OCI-LY1 (cell line): ENCODE data around the gene FAM111A.

ENCODE experiments used
- H2AFZ ChIP-seq: fragments of 200-600 bp; sonication (generic), shearing (Covaris generic); 2 replicates; pipeline ENCODE4 v1.6.0; 2014; ENCODE audit warnings: antibody characterized with exemption, mild to moderate bottlenecking, low read length
- H3F3A ChIP-seq: fragments of 200-600 bp; sonication (generic), shearing (Covaris generic); 2 replicates; pipeline ENCODE4 v1.6.0; 2014; ENCODE audit warnings: mild to moderate bottlenecking, antibody characterized with exemption, low read length, moderate library complexity; ENCODE audit not compliant: insufficient read depth
- H3K27ac ChIP-seq: fragments of 200-600 bp; sonication (generic); 2 replicates; pipeline ENCODE4 v1.5.1; 2014; ENCODE audit warnings: low read length, mixed run types, mild to moderate bottlenecking, low read depth; ENCODE audit not compliant: poor library complexity, severe bottlenecking
- H3K27me3 ChIP-seq: fragments of 200-600 bp; sonication (generic); 2 replicates; pipeline ENCODE4 v1.6.0; 2014; ENCODE audit warnings: antibody characterized with exemption, mild to moderate bottlenecking, low read length, moderate library complexity; ENCODE audit not compliant: insufficient read depth
- H3K36me3 ChIP-seq: fragments of 200-600 bp; sonication (generic); 2 replicates; pipeline ENCODE4 v1.6.1; 2014; ENCODE audit warnings: mild to moderate bottlenecking, antibody characterized with exemption, low read length, moderate library complexity, mixed read lengths; ENCODE audit not compliant: insufficient read depth
- H3K4me1 ChIP-seq: fragments of 200-600 bp; sonication (generic); 2 replicates; pipeline ENCODE4 v1.5.1; 2014; ENCODE audit warnings: mild to moderate bottlenecking, low read length, moderate library complexity; ENCODE audit not compliant: insufficient read depth, severe bottlenecking
- H3K4me2 ChIP-seq: fragments of 200-600 bp; sonication (generic), shearing (Covaris generic); 2 replicates; pipeline ENCODE4 v1.6.1; 2014; ENCODE audit warnings: low read length
- H3K4me3 ChIP-seq: fragments of 200-600 bp; sonication (generic); 2 replicates; pipeline ENCODE4 v1.5.1; 2014; ENCODE audit warnings: low read length, low read depth, mild to moderate bottlenecking, mixed read lengths; ENCODE audit not compliant: poor library complexity, severe bottlenecking
- H3K79me2 ChIP-seq: fragments of 200-600 bp; shearing (Covaris generic); 2 replicates; pipeline ENCODE4 v1.6.1; 2016; ENCODE audit warnings: mixed run types, low read length, mixed read lengths; ENCODE audit not compliant: insufficient read depth
- H3K9ac ChIP-seq: fragments of 200-600 bp; sonication (generic), shearing (Covaris generic); 2 replicates; pipeline ENCODE4 v1.6.1; 2014; ENCODE audit warnings: mild to moderate bottlenecking, low read length, mixed read lengths
- H3K9me2 ChIP-seq: fragments of 200-600 bp; sonication (generic), shearing (Covaris generic); 2 replicates; pipeline ENCODE4 v1.6.1; 2014; ENCODE audit warnings: low read depth, mild to moderate bottlenecking, low read length, mixed read lengths
- H3K9me3 ChIP-seq: fragments of 200-600 bp; shearing (Covaris generic); 2 replicates; pipeline ENCODE4 v1.6.1; 2014; ENCODE audit warnings: low read length, mixed read lengths
- H4K20me1 ChIP-seq: fragments of 200-600 bp; sonication (generic), shearing (Covaris generic); 2 replicates; pipeline ENCODE4 v1.6.0; 2016; ENCODE audit warnings: mild to moderate bottlenecking, low read length; ENCODE audit not compliant: insufficient read depth
- CTCF ChIP-seq: fragments of 200-600 bp; sonication (generic), shearing (Covaris generic); IDR thresholded peaks from 2 replicates; pipeline ENCODE4 v1.5.1; 2017; ENCODE audit warnings: mild to moderate bottlenecking, antibody characterized with exemption, low read length, moderate library complexity, mixed read lengths
- EZH2 ChIP-seq: fragments of 200-600 bp; sonication (generic), shearing (Covaris generic); IDR thresholded peaks from 2 replicates; pipeline ENCODE4 v1.8.0; 2017; ENCODE audit warnings: borderline replicate concordance, mixed run types, mild to moderate bottlenecking, antibody characterized with exemption, low read length, moderate library complexity, mixed read lengths

Gene FAM111A

GRCh38 chr11:59173080-59173963, 30.7 kb downstream of the FAM111A start:
- Histone ChIP-seq H2AFZ (no peak overlapping the region), H3K9ac (peak overlapping the region; percentile 58; the same call in 1 of the 2 replicates), H3K4me3 (peak overlapping the region; percentile 78), H3K79me2 (no peaks in the 10 kb centered on the region), H3K27ac (no peak overlapping the region), H3K4me1 (peaks cover 17% of the 10 kb centered on the region), H3K27me3 (no peaks in the 10 kb centered on the region), H3K4me2 (peak overlapping the region; percentile 95), H4K20me1 (no peaks in the 10 kb centered on the region), H3K36me3 (no peaks in the 10 kb centered on the region; the same call in 1 of the 2 replicates), H3K9me2 (no peaks in the 10 kb centered on the region), H3K9me3 (no peaks in the 10 kb centered on the region), H3F3A (0 out of 2 replicates have a peak, but pooled peaks cover 3% of the 10 kb centered on the region)
- no peak for TF ChIP-seq CTCF
- TF ChIP-seq EZH2 = no peak

- Histone ChIP-seq H2AFZ (no peak overlapping the region), H3K4me2 (no peak overlapping the region), H3K9ac (no peak overlapping the region), H3K27me3 (no peaks in the 10 kb centered on the region), H4K20me1 (no peaks in the 10 kb centered on the region), H3F3A (0 out of 2 replicates have a peak, but pooled peaks cover 3% of the 10 kb centered on the region), H3K4me1 (peaks cover 17% of the 10 kb centered on the region), H3K4me3 (no peak overlapping the region), H3K36me3 (no peaks in the 10 kb centered on the region; the same call in 1 of the 2 replicates), H3K79me2 (no peaks in the 10 kb centered on the region), H3K27ac (no peak overlapping the region), H3K9me2 (no peaks in the 10 kb centered on the region), H3K9me3 (0 out of 2 replicates have a peak, but pooled peaks cover 1% of the 10 kb centered on the region)
- TF ChIP-seq EZH2 = no peak
- TF ChIP-seq CTCF = no peak
Observed at GRCh38 chr11:59173964-59174663, 31.5 kb downstream of the FAM111A start.

- Histone ChIP-seq H3K9me3 (peaks cover 7% of the 10 kb centered on the region; the same call in 1 of the 2 replicates), H3K27ac (no peak overlapping the region), H3K36me3 (no peaks in the 10 kb centered on the region; the same call in 1 of the 2 replicates), H2AFZ (no peak overlapping the region), H3F3A (0 out of 2 replicates have a peak, but pooled peaks cover 3% of the 10 kb centered on the region), H3K79me2 (no peaks in the 10 kb centered on the region), H3K9ac (no peak overlapping the region), H3K4me1 (peaks cover 17% of the 10 kb centered on the region), H3K4me2 (no peak overlapping the region), H3K27me3 (no peaks in the 10 kb centered on the region), H4K20me1 (no peaks in the 10 kb centered on the region), H3K9me2 (no peaks in the 10 kb centered on the region), H3K4me3 (no peak overlapping the region)
- no peak for TF ChIP-seq CTCF
- no peak for TF ChIP-seq EZH2
Observed at GRCh38 chr11:59174664-59175033, 32.0 kb downstream of the FAM111A start.
